ENCODE data around the gene RNF146.
A peak's percentile ranks its signal among the peaks of the same experiment; 100 is the strongest.
"Not testable (repeated sequence)": the region's sequence is repeated elsewhere in the genome, so short reads cannot be mapped to it uniquely, and the experiment has no call there.

The RNF146 gene

GRCh38 chr6:127288705-127289104, 22.0 kb downstream of the RNF146 start:
- DNase-seq (ENCODE audit: low spot score), result no peak

GRCh38 chr6:127289934-127290333, 23.3 kb downstream of the RNF146 start:
- DNase-seq (ENCODE audit: low spot score), result no peak

DNA sequence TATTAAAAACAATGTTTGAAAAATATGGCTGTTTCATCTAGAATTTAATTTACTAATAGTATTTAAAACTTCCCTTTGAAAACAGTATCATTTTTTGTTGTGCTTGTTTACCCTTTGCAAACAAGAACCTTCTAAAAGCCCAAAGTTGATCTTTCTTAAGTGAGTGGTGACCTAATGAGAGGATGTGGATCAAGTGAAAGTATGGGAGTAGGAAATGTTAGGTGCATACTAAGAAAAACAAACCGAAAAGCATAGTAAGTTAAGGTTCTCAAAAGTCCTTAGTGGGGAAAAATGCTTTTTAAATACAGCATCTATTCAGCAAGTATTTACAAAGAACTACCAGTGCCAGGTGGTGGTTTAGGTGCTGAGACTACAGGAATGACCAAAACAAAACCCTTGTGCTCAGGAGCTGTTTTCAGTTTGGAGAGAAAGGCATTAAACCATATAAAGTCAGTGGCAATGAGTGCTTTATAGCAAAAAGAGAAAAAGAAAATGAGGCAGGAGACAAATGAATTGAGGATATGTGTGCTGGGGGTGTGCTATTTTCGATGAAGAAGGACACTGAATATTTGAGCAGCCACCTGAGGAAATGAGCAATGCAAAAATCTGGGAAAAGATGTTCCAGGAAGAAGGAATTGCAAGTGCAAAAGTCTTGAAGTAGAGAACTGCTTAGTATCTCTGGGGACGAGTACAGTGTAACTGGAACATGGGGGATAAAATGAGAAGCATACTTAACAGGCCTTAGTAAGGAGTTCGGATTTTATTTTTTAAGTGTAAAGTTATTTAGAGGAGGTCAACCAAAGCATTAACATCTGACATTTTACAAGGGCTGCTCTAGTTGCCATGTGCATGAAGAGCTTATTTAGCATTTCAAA, 24.0 kb downstream of the RNF146 start:
- DNase-seq (ENCODE audit: low spot score), result no peak

GRCh38 chr6:127291495-127291894, 24.8 kb downstream of the RNF146 start:
- DNase-seq (ENCODE audit: low spot score), result no peak

- DNase-seq (ENCODE audit: low spot score), result no peak
Measured at GRCh38 chr6:127297502-127298070, 30.9 kb downstream of the RNF146 start.

GRCh38 chr6:127298475-127298874, 31.8 kb downstream of the RNF146 start:
- no peak for DNase-seq (ENCODE audit: low spot score)

DNA sequence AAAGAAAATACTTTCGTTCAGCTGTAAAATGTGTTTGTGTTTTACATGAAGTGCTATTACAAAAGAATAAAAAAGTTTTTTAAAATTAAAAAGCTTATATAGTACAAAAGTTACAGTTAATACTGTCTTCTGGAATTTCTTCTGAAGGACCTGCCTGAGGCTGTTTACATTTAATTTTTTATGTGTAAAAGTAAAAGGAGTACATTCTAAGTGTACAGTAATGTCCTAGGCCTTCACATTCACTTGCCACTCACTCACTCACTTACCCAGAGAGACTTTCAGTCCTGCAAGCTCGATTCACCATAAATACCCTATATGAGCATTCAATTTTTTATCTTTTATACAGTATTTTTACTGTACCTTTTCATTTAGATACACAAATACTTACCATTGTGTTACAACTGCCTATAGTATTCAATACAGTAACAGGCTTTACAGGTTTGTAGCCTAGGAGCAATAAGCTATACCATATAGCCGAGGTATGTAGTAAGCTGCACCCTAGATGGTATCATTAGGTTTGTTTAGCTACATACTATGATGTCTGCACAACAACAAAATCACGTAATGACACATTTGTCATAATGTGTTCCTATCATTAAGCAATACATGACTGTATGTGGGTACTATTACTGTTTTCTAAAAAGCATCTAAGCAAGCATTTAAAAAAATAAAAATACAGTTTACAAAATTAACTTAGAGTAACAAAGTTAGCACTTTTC, 33.0 kb downstream of the RNF146 start:
- no peak for DNase-seq (ENCODE audit: low spot score)

DNA sequence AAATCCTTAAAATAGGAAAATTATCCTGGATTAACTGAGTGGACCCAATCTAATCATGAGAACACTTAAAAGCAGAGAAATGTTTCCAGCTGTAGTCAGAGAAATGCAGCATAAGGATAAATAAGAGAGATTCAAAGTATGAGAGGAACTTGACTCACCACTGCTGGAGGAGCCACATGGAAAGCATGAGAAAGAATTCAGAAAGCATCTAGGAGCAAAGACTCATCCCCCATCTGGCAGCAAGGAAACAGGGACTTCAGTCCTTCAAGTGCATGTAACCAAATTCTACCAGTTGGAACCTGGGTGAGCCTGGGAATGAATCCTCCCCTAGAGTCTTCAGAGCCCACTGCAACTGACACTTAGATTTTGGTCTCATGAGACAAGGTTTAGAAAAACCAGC, 33.7 kb downstream of the RNF146 start:
- peak; percentile 86 for DNase-seq (ENCODE audit: low spot score)

DNA sequence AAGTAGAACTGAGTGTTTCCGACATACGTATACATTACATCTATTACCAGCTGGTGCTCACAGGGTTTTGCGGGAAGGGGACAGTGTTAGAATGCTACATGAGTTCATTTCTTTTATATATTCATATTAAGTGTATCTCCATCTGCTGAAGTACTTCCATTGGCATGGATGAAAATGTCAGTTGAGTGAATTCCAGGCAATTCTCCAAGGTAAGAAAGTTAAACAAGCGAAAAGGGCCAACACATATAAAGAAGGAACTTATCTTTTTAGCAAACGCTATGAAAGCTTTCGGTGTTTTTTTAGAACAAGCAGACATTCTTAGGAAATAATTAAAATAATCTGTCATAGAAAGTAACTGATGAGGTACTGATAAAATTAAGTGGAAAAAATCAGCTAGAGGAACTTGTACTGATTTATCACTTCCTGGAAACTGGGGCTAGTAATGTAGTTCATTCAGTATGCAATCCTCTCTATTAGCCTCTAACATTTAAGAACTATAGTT, 34.6 kb downstream of the RNF146 start:
- DNase-seq (ENCODE audit: low spot score), result no peak

DNA sequence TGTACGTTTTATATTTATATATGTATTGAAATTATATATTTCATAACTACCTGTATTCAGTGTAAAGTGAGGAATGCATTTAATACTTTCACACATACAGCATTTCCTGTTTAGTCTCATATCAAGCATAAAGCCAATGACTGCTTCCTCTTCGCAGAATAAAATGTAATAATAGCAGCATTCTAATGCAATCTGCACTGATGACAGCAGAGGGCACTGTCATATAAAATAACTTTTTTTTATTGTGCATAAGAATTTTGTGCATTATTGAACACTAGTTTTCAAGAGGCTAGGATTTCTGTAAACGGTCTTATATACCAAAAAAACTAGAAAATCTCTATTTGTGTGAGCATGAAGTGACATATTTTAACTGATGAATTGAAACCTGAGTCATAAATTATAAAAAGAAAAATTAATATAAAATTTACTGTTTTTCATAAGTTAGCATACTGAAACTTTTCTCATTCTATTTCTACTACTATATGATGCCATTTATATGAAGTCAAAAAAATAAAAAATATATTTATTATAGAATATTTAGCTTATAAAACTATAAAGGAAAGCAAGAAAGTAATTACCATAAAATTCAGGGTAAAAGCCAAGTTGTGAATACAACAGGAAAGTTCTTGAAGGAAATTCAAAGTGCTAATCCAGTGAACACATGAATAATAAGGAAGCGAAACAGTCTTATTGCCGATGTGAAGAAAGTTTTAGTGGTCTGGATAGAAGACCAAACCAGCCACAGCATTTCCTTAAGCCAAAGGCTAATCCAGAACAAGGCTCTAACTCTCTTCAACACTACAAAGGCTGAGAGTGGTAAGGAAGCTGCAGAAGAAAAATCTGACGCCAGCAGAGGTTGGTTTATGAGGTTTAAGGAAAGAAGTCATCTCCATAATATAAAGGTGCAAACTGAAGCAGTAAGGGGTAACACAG, 36.3 kb downstream of the RNF146 start:
- peak; percentile 58 for DNase-seq (ENCODE audit: low spot score)

DNA sequence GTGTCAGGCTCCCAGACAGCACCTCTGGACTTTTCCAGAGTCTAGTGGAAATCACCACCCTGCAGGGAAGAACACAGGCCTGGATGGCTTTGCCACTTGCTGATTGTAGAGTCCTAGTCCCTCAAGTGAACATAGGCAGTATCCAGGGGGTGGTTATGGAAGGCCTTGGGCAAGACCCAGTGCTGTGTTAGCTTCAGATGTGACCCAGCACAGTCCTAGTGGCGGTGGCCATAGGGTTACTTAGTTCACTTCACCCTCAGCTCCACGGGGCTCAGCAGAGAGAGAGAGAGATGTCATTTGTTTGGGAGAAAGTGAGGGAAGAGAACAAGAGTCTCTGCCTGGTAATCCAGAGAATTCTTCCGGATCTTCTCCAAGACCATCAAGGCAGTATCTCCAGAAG, 37.3 kb downstream of the RNF146 start:
- DNase-seq (ENCODE audit: low spot score), result no peak

DNA sequence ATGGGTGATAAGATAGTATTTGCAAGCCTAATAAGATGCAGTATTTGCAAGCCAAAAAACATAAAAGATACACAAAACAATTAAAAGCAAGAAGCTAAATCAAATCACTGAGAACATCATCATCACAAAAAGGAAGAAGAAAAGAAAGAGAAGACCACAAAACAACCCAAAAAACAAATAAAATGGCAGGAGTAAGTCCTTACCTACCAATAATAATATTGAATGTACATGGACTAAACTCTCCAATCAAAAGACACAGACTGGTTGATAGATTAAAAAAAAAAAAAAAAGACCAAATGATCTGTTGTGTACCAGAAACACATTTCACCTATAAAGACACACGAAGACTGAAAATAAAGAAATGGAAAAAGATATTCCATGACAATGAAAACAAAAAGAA, 39.1 kb downstream of the RNF146 start:
- DNase-seq (ENCODE audit: low spot score), result no peak

- no peak for DNase-seq (ENCODE audit: low spot score)
Measured at GRCh38 chr6:127317388-127318128, 50.9 kb downstream of the RNF146 start.

- DNase-seq (ENCODE audit: low spot score), result no peak
Measured at GRCh38 chr6:127319686-127320085, 53.0 kb downstream of the RNF146 start.

GRCh38 chr6:127328043-127328609, 61.5 kb downstream of the RNF146 start:
- DNase-seq (ENCODE audit: low spot score), result no peak

DNA sequence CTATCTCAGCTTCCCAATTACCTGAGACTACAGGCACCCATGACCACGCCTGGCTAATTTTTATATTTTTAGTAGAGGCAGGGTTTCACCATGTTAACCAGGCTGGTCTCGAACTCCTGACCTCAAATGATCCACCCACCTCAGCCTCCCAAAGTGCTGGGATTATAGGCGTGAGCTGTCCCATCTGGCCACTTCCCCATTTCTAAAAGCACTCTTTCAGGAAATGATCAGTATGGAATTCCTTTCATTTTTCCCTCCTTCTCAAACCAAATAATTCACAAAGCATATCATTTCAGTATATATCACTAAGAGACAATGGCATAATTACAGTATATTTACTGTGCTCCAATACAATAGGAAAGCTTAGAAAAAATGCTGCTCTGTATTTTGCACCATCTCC, 64.6 kb downstream of the RNF146 start:
- not testable (repeated sequence) for DNase-seq (ENCODE audit: low spot score)

- DNase-seq (ENCODE audit: low spot score), result no peak
Measured at GRCh38 chr6:127332383-127332961, 65.8 kb downstream of the RNF146 start.

Data from AG08395 (cell line).